Skeletal muscle satellite cell (primary cell): Measurements from ENCODE around the gene ENOX1.

Source experiments
- H3K27me3 ChIP-seq: 2 replicates; pipeline ENCODE4 v1.7.0; 2013; ENCODE audit warnings: low read length; ENCODE audit not compliant: control insufficient read depth, insufficient read depth
- H3K36me3 ChIP-seq: 2 replicates; pipeline ENCODE4 v1.7.0; 2013; ENCODE audit warnings: mild to moderate bottlenecking, control low read depth, low read length; ENCODE audit not compliant: insufficient read depth
- H3K4me1 ChIP-seq: 2 replicates; pipeline ENCODE4 v1.7.0; 2013; ENCODE audit warnings: low read length; ENCODE audit not compliant: control insufficient read depth, insufficient read depth
- H3K4me2 ChIP-seq: 2 replicates; pipeline ENCODE4 v1.7.0; 2013; ENCODE audit warnings: mild to moderate bottlenecking, low read length
- H3K4me3 ChIP-seq: 2 replicates; pipeline ENCODE4 v1.7.0; 2013; ENCODE audit warnings: low read length
- H3K9ac ChIP-seq: 2 replicates; pipeline ENCODE4 v1.7.0; 2013; ENCODE audit warnings: mild to moderate bottlenecking, low read depth, low read length, moderate library complexity
- H3K9me3 ChIP-seq: replicated peaks from 2 replicates; pipeline ENCODE4 v1.7.0; 2013; ENCODE audit warnings: mild to moderate bottlenecking, control low read depth, low read length

Gene ENOX1

GRCh38 chr13:43301346-43301969 lies 485.3 kb downstream of the ENOX1 start:
- Histone ChIP-seq H3K4me1 (peaks cover 31% of the 10 kb centered on the region), H3K9me3 (no peaks in the 10 kb centered on the region), H3K27me3 (no peaks in the 10 kb centered on the region), H3K36me3 (no peaks in the 10 kb centered on the region), H3K4me3 (no peak overlapping the region), H3K4me2 (peak overlapping the region; percentile 0), H3K9ac (no peak overlapping the region)

- Histone ChIP-seq H3K4me1 (peaks cover 31% of the 10 kb centered on the region), H3K9ac (no peak overlapping the region), H3K9me3 (no peaks in the 10 kb centered on the region), H3K27me3 (no peaks in the 10 kb centered on the region), H3K4me3 (no peak overlapping the region), H3K36me3 (no peaks in the 10 kb centered on the region), H3K4me2 (peak overlapping the region; percentile 0)
Observed at GRCh38 chr13:43300865-43301264, 485.9 kb downstream of the ENOX1 start.

- Histone ChIP-seq H3K9me3 (no peaks in the 10 kb centered on the region), H3K4me1 (peaks cover 31% of the 10 kb centered on the region), H3K9ac (no peak overlapping the region), H3K36me3 (no peaks in the 10 kb centered on the region), H3K4me3 (no peak overlapping the region), H3K27me3 (no peaks in the 10 kb centered on the region), H3K4me2 (no peak overlapping the region)
Observed at GRCh38 chr13:43299374-43299773, 487.4 kb downstream of the ENOX1 start.

DNA sequence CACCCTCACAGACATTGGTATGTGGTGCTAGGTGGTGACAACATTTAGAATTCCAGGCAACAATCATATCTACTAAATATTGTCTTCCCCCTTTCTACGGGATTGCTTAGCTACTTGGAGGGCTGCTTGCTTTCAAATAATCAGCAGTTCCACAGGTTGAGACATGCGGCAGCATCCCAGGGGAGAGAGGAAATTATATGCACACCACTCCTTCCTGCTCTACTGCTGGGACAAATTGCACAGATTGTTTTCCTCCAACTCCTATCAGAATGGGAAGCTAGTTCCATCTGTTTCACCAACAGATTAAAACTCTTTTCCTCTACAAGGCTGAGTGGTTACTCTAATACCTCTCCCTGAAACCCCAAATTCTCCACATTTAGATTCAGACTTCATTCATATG lies 488.0 kb downstream of the ENOX1 start:
- no peaks in the 10 kb centered on the region for H3K36me3 ChIP-seq
- H3K9me3 ChIP-seq = no peaks in the 10 kb centered on the region

DNA sequence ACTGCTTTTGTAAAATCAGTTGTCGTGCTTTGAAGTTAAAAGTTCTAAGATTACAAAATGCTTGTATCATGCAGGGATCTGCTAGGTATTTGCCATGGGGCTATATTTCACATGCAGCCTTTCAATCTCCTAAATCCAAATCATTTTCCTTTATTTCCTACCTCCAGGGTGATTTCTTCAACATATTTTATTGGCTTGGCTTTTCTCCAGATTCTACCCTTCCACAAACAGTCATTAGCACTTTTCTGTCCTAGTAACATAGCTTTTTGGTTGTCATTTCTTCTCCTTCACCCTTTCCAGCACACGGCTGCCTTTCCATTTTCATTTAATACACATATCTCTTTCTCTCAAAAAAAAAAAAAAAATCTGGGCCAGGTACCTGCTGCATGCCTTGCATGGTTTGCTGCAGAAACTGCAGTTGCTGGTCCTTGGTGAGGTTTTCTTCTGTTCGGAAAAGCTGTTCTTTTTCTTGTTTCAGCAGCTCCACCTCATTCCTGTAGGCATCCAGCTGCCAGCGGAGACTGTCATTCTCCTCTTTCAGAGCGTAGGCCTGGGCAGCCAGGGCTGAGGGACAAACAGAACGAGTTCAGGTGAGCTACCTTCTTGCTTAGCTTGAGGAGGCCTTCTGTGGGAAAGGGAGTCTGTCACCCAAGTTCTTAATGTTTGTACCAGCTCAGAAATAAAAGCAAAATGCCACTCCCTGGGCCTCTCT lies 488.6 kb downstream of the ENOX1 start:
- Histone ChIP-seq H3K4me2 (no peak overlapping the region), H3K4me1 (peaks cover 36% of the 10 kb centered on the region), H3K9ac (no peak overlapping the region), H3K27me3 (no peaks in the 10 kb centered on the region), H3K36me3 (no peaks in the 10 kb centered on the region), H3K4me3 (no peak overlapping the region), H3K9me3 (no peaks in the 10 kb centered on the region)

More for the DNA sequence above, 488.0 kb downstream of the ENOX1 start:
- H3K4me1 ChIP-seq = peaks cover 33% of the 10 kb centered on the region
- H3K27me3 ChIP-seq = no peaks in the 10 kb centered on the region
- no peak overlapping the region for H3K4me2 ChIP-seq
- no peak overlapping the region for H3K4me3 ChIP-seq
- H3K9ac ChIP-seq = no peak overlapping the region

- Histone ChIP-seq H3K4me1 (peaks cover 25% of the 10 kb centered on the region), H3K4me3 (no peak overlapping the region), H3K9ac (no peak overlapping the region), H3K9me3 (no peaks in the 10 kb centered on the region), H3K36me3 (no peaks in the 10 kb centered on the region), H3K4me2 (no peak overlapping the region), H3K27me3 (no peaks in the 10 kb centered on the region)
Observed at GRCh38 chr13:43295825-43296564, 490.8 kb downstream of the ENOX1 start.

DNA sequence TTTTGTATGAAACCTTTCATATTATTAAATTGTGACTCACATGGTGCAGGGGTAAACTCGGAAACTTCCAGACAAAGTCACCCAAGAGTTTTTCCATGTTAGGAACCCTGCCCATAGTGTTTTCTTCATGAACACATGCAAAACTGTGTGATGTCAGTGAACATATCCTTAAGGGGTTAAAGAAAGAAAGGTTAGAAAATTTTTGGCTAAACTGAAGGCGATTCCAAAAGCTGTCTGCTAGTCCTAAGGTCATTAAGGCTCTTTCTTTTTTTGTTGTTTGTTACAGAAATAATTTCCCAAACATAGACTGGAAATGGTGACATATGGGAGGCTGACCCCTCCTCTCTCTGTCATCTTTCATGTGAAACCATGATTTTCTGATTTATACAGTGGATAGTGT lies 491.5 kb downstream of the ENOX1 start:
- Histone ChIP-seq H3K27me3 (no peaks in the 10 kb centered on the region), H3K9me3 (no peaks in the 10 kb centered on the region), H3K4me1 (peaks cover 18% of the 10 kb centered on the region), H3K4me2 (no peak overlapping the region), H3K36me3 (no peaks in the 10 kb centered on the region), H3K4me3 (no peak overlapping the region), H3K9ac (no peak overlapping the region)

GRCh38 chr13:43294412-43294811 lies 492.4 kb downstream of the ENOX1 start:
- Histone ChIP-seq H3K27me3 (no peaks in the 10 kb centered on the region), H3K36me3 (no peaks in the 10 kb centered on the region), H3K4me3 (no peak overlapping the region), H3K4me1 (peaks cover 23% of the 10 kb centered on the region), H3K9ac (no peak overlapping the region), H3K9me3 (no peaks in the 10 kb centered on the region), H3K4me2 (no peak overlapping the region)

DNA sequence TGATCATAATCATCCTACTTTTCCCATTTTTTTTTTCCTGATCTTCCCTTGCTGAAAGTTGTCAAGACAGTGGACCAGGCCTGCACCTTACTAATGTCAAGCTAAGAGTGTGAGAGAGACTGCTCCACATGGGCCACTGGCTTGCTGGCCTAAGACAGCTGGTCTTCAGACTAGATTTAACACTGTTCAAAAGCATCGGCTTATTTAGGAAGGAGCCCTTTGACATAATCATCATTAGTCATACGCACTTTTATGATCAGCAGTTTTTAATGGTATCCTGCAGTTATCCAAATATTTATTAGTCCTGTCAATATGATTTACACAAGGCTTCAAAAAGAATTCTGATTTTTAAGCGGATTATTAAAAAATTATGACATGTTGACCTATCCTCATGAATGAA lies 492.8 kb downstream of the ENOX1 start:
- H3K4me3 ChIP-seq = no peak overlapping the region

DNA sequence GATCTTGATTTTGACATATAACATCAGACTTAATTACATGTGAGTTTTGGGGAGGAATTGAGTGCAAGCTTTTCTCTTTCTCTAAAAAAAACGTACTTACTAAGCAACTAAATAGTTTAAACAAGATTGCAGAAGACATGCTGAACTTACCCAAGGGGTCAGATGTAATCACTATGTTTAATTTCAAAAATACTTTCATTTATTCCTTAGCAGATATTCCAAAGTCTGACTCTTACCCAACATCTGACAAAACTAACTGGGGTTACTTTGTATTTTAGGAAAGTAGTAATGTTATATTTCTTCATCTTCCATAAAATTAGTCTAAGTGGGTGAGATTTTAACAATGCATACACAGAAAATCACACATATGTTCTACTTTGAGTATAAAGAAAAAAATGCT lies 493.2 kb downstream of the ENOX1 start:
- Histone ChIP-seq H3K4me2 (no peak overlapping the region), H3K27me3 (no peaks in the 10 kb centered on the region), H3K9ac (no peak overlapping the region), H3K9me3 (no peaks in the 10 kb centered on the region), H3K4me3 (no peak overlapping the region), H3K4me1 (peaks cover 27% of the 10 kb centered on the region), H3K36me3 (no peaks in the 10 kb centered on the region)

More for the DNA sequence above, 492.8 kb downstream of the ENOX1 start:
- Histone ChIP-seq H3K9ac (no peak overlapping the region), H3K9me3 (no peaks in the 10 kb centered on the region), H3K4me2 (no peak overlapping the region), H3K27me3 (no peaks in the 10 kb centered on the region), H3K36me3 (no peaks in the 10 kb centered on the region), H3K4me1 (peaks cover 27% of the 10 kb centered on the region)

- no peak overlapping the region for H3K9ac ChIP-seq
- no peak overlapping the region for H3K4me2 ChIP-seq
- H3K4me3 ChIP-seq = no peak overlapping the region
- no peaks in the 10 kb centered on the region for H3K36me3 ChIP-seq
- peaks cover 27% of the 10 kb centered on the region for H3K4me1 ChIP-seq
- H3K9me3 ChIP-seq = no peaks in the 10 kb centered on the region
- H3K27me3 ChIP-seq = no peaks in the 10 kb centered on the region
Observed at GRCh38 chr13:43293008-43293407, 493.8 kb downstream of the ENOX1 start.
